A549 (cell line): Measurements from ENCODE around the gene ZSCAN1. TPM values are rescaled to one million over a fixed set of nuclear protein-coding genes. Genes with fewer than 3 reads are reported as not detected.

ENCODE experiments used
- ATAC-seq, 2 experiments: fragments of 200-7000 bp in 1 of 2; fragments of >200 bp in 1 of 2; cut with Nextera tagmentation in 1 of 2; cut with Tn5 transposase in 1 of 2; 3 replicates each; pipeline versions ENCODE4 v1.8.0 to v1.9.1; 2018 to 2020; ENCODE audit warnings: mild to moderate bottlenecking in 1 of 2, moderate library complexity in 1 of 2
- CTCF ChIA-PET: fragments of 300-600 bp; sonication (Branson Sonifier 250); formaldehyde crosslinking; extraction: SDS; loops from one replicate; lab custom pipeline; 2021; ENCODE audit warnings: antibody characterized with exemption, inconsistent platforms; lab: Yijun Ruan, JAX
- POLR2A ChIA-PET: fragments of 350-600 bp; formaldehyde crosslinking; extraction: SDS; loops from one replicate; lab custom pipeline; 2021; ENCODE audit warnings: antibody characterized with exemption, inconsistent platforms; lab: Yijun Ruan, JAX
- DNase-seq, 2 experiments: peaks; one replicate each; pipeline versions ENCODE4 v3.0.0 to v3.0.0-alpha.2; 2011 to 2016; ENCODE audit warnings: low read depth in 1 of 2, low spot score in 1 of 2
- FAIRE-seq: peaks from 2 replicates; lab custom pipeline; 2011; peaks lifted over from hg19 to GRCh38; lab: Jason Lieb, UNC
- H3K27ac ChIP-seq, 2 experiments: fragments of >200 bp; sonication (Bioruptor Twin); formaldehyde crosslinking; 3 replicates each; pipeline ENCODE4 v1.5.1; 2016 to 2017
- H3K4me1 ChIP-seq: fragments of >200 bp; sonication (Bioruptor Twin); formaldehyde crosslinking; 3 replicates; pipeline ENCODE4 v1.6.1; 2016
- H3K4me2 ChIP-seq: fragments of >200 bp; sonication (Bioruptor Twin); formaldehyde crosslinking; 3 replicates; pipeline ENCODE4 v1.6.1; 2016
- H3K4me3 ChIP-seq: fragments of >200 bp; sonication (Bioruptor Twin); formaldehyde crosslinking; 3 replicates; pipeline ENCODE4 v1.5.1; 2016
- H3K9me3 ChIP-seq: fragments of >200 bp; sonication (Bioruptor Twin); formaldehyde crosslinking; 3 replicates; pipeline ENCODE4 v1.6.1; 2016
- ATOH8 ChIP-seq: fragments of 250-450 bp; sonication (Bioruptor Pico); IDR thresholded peaks from 2 replicates; pipeline ENCODE4 v1.5.0; 2020; ENCODE audit warnings: low read depth, mild to moderate bottlenecking, moderate library complexity
- CBX2 ChIP-seq: fragments of 200-600 bp; sonication (generic); IDR thresholded peaks from 2 replicates; pipeline ENCODE4 v1.6.1; 2016; ENCODE audit warnings: low read depth, mild to moderate bottlenecking, borderline replicate concordance
- CBX8 ChIP-seq: fragments of 200-600 bp; sonication (generic); IDR thresholded peaks from 2 replicates; pipeline ENCODE4 v1.6.1; 2016
- CHD2 ChIP-seq: fragments of 150-350 bp; IDR thresholded peaks from 2 replicates; pipeline ENCODE4 v1.6.1; 2014; ENCODE audit warnings: low read length; ENCODE audit not compliant: partially characterized antibody
- CHD4 ChIP-seq: fragments of 200-600 bp; sonication (generic); IDR thresholded peaks from 2 replicates; pipeline ENCODE4 v1.6.1; 2016; ENCODE audit warnings: antibody characterized with exemption, mild to moderate bottlenecking, borderline replicate concordance
- CTCF ChIP-seq: fragments of >200 bp; sonication (Bioruptor Twin); formaldehyde crosslinking; IDR thresholded peaks from 3 replicates; pipeline ENCODE4 v1.5.1; 2016
- EHMT2 ChIP-seq: fragments of 200-600 bp; sonication (generic); IDR thresholded peaks from 2 replicates; pipeline ENCODE4 v1.6.1; 2016; ENCODE audit warnings: antibody characterized with exemption, low read depth, mild to moderate bottlenecking, moderate library complexity
- FOSL2 ChIP-seq, 2 experiments: fragments of 450-650 bp in 1 of 2; fragments of >200 bp in 1 of 2; sonication (Bioruptor Twin) in 1 of 2; formaldehyde crosslinking; IDR thresholded peaks; 2 replicates each; pipeline versions ENCODE4 v1.5.0 to v1.6.1; 2016 to 2020; ENCODE audit warnings: mild to moderate bottlenecking in 1 of 2, moderate library complexity in 1 of 2
- GATA3 ChIP-seq: IDR thresholded peaks from 2 replicates; pipeline ENCODE4 v1.6.1; 2012; ENCODE audit warnings: borderline replicate concordance
- HDAC2 ChIP-seq: fragments of 200-600 bp; sonication (generic); IDR thresholded peaks from 2 replicates; pipeline ENCODE4 v1.6.1; 2016
- HOXB13 ChIP-seq: fragments of 250-450 bp; sonication (Bioruptor Pico); IDR thresholded peaks from 2 replicates; pipeline ENCODE4 v1.5.0; 2020; ENCODE audit warnings: low read depth, mild to moderate bottlenecking, moderate library complexity
- KDM1A ChIP-seq: fragments of 200-600 bp; sonication (generic); IDR thresholded peaks from 2 replicates; pipeline ENCODE4 v1.6.1; 2016; ENCODE audit warnings: low read depth, mild to moderate bottlenecking
- POLR2A ChIP-seq: IDR thresholded peaks from 2 replicates; pipeline ENCODE4 v1.6.1; 2012; ENCODE audit warnings: mild to moderate bottlenecking, low read length
- POLR2AphosphoS2 ChIP-seq: conservative IDR thresholded peaks from 2 replicates; pipeline ENCODE4 v1.6.1; 2012; ENCODE audit warnings: low read length, improper control_type of control experiment, inconsistent platforms
- RAD21 ChIP-seq, 2 experiments: fragments of >200 bp in 1 of 2; sonication (Bioruptor Twin) in 1 of 2; formaldehyde crosslinking in 1 of 2; IDR thresholded peaks in 1 of 2; conservative IDR thresholded peaks in 1 of 2; 2 replicates in 1 of 2; 3 replicates in 1 of 2; pipeline ENCODE4 v1.6.1; 2012 to 2018; ENCODE audit warnings: inconsistent platforms in 1 of 2
- RNF2 ChIP-seq: fragments of 200-600 bp; sonication (generic); IDR thresholded peaks from 2 replicates; pipeline ENCODE4 v1.6.1; 2016; ENCODE audit warnings: low read depth, mild to moderate bottlenecking, antibody characterized with exemption, moderate library complexity, borderline replicate concordance
- ZFP36 ChIP-seq: fragments of 450-650 bp; IDR thresholded peaks from 2 replicates; pipeline ENCODE4 v1.6.1; 2014; ENCODE audit warnings: borderline replicate concordance; ENCODE audit not compliant: partially characterized antibody
- ZSCAN20 ChIP-seq: fragments of 250-450 bp; sonication (Bioruptor Pico); IDR thresholded peaks from 2 replicates; pipeline ENCODE4 v1.8.0; 2022; ENCODE audit warnings: mild to moderate bottlenecking, moderate library complexity
- WGBS: methylation state at CpG from one replicate; pipeline ENCODE4 v1.1.6; 2017; ENCODE audit errors: missing lambda C conversion rate; 5-methylcytosine and 5-hydroxymethylcytosine counted together
- polyA plus RNA-seq, 4 experiments: library from polyadenylated mRNA; depleted of rRNA in 3 of 4; stranded (reverse); fragments of >200 nt; fragmentation: RNase III in 1 of 4; extraction: RNeasy Plus Mini Kit Qiagen cat#74134 plus additional on column Dnase treatment in 1 of 4; gene quantifications; 2 replicates in 3 of 4; 3 replicates in 1 of 4; pipeline ENCODE4 v1.2.3, GENCODE V29; 2011 to 2017
- TF ChIP-seq, protein P1 (sequence below): fragments of 200-600 bp; sonication (generic); IDR thresholded peaks from 2 replicates; pipeline ENCODE4 v1.6.1; 2016; ENCODE audit warnings: antibody characterized with exemption, mild to moderate bottlenecking, moderate library complexity
- TF ChIP-seq, protein P2 (sequence below): fragments of >200 bp; sonication (Bioruptor Twin); formaldehyde crosslinking; IDR thresholded peaks from 3 replicates; pipeline ENCODE4 v1.6.1; 2016

Gene ZSCAN1
- polyA plus RNA-seq, 2 of the 4 experiments (the other 2 are of a cell fraction), result not detected

- ATAC-seq (no peak), FAIRE-seq (no peak), DNase-seq (no peak)
- POLR2A ChIA-PET, result no interaction called here
- Histone ChIP-seq H3K4me1 (no peaks in the 10 kb centered on the region), H3K4me3 (no peak overlapping the region), H3K27ac (no peak overlapping the region)
- 28% methylated on average over 8 of the region's 8 CpGs for WGBS
- TF ChIP-seq HDAC2, result no peak
- TF ChIP-seq, all 56 proteins: peak for 0
- CTCF ChIA-PET, result no interaction called here
- Histone ChIP-seq H3K9me3 (peaks cover 73% of the 10 kb centered on the region), H3K4me2 (no peak overlapping the region)
Observed at GRCh38 chr19:58035863-58036262, 2.0 kb downstream of the ZSCAN1 start.

GRCh38 chr19:58037927-58038687 lies 4.3 kb downstream of the ZSCAN1 start:
- ChIA-PET CTCF (no interaction called here), POLR2A (no interaction called here)
- no peak for ATAC-seq
- 35% methylated on average over 33 of the region's 44 CpGs for WGBS
- TF ChIP-seq CTCF, result no peak
- no peak for TF ChIP-seq KDM1A
- TF ChIP-seq, protein P1, sequence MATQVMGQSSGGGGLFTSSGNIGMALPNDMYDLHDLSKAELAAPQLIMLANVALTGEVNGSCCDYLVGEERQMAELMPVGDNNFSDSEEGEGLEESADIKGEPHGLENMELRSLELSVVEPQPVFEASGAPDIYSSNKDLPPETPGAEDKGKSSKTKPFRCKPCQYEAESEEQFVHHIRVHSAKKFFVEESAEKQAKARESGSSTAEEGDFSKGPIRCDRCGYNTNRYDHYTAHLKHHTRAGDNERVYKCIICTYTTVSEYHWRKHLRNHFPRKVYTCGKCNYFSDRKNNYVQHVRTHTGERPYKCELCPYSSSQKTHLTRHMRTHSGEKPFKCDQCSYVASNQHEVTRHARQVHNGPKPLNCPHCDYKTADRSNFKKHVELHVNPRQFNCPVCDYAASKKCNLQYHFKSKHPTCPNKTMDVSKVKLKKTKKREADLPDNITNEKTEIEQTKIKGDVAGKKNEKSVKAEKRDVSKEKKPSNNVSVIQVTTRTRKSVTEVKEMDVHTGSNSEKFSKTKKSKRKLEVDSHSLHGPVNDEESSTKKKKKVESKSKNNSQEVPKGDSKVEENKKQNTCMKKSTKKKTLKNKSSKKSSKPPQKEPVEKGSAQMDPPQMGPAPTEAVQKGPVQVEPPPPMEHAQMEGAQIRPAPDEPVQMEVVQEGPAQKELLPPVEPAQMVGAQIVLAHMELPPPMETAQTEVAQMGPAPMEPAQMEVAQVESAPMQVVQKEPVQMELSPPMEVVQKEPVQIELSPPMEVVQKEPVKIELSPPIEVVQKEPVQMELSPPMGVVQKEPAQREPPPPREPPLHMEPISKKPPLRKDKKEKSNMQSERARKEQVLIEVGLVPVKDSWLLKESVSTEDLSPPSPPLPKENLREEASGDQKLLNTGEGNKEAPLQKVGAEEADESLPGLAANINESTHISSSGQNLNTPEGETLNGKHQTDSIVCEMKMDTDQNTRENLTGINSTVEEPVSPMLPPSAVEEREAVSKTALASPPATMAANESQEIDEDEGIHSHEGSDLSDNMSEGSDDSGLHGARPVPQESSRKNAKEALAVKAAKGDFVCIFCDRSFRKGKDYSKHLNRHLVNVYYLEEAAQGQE, result no peak
- no peak for TF ChIP-seq RAD21 (conservative IDR thresholded peaks at IDR 0.05 in 1 of 2, IDR thresholded peaks at IDR 0.05 in 1 of 2)
- TF ChIP-seq HOXB13 (CRISPR knock-in tag), result no peak
- TF ChIP-seq CBX8, result no peak
- no peak for TF ChIP-seq ZFP36
- TF ChIP-seq POLR2AphosphoS2, result no peak
- no peak for TF ChIP-seq FOSL2 (IDR thresholded peaks at IDR 0.05)
- no peak for TF ChIP-seq FOSL2 (CRISPR knock-in tag; IDR thresholded peaks at IDR 0.05)
- TF ChIP-seq CHD2, result no peak
- no peak for TF ChIP-seq ZSCAN20 (CRISPR knock-in tag)
- TF ChIP-seq GATA3, result no peak
- no peak for TF ChIP-seq ATOH8
- TF ChIP-seq RNF2, result no peak
- no peak for TF ChIP-seq POLR2A
- TF ChIP-seq, protein P2, sequence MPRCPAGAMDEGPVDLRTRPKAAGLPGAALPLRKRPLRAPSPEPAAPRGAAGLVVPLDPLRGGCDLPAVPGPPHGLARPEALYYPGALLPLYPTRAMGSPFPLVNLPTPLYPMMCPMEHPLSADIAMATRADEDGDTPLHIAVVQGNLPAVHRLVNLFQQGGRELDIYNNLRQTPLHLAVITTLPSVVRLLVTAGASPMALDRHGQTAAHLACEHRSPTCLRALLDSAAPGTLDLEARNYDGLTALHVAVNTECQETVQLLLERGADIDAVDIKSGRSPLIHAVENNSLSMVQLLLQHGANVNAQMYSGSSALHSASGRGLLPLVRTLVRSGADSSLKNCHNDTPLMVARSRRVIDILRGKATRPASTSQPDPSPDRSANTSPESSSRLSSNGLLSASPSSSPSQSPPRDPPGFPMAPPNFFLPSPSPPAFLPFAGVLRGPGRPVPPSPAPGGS, result no peak
- no peak for TF ChIP-seq EHMT2
- no peak for TF ChIP-seq CHD4
- TF ChIP-seq CBX2, result no peak
- DNase-seq, result no peak
- H3K9me3 ChIP-seq, result peaks cover 76% of the 10 kb centered on the region
- H3K4me1 ChIP-seq, result no peaks in the 10 kb centered on the region
- no peak for FAIRE-seq
- no peak overlapping the region for H3K4me3 ChIP-seq
- no peak overlapping the region for H3K27ac ChIP-seq
- H3K4me2 ChIP-seq, result no peak overlapping the region
